GM19351 (cell line): Measurements from ENCODE around the gene GRAMD1A.
"Not testable (repeated sequence)": the region's sequence is repeated elsewhere in the genome, so short reads cannot be mapped to it uniquely, and the experiment has no call there.

Source experiments
- ATAC-seq: cut with Tn5 transposase; IDR thresholded peaks from one replicate; pipeline ENCODE4 v1.9.1; 2021; ENCODE audit warnings: mild to moderate bottlenecking, moderate library complexity; ENCODE audit not compliant: unreplicated experiment

GRAMD1A gene

DNA sequence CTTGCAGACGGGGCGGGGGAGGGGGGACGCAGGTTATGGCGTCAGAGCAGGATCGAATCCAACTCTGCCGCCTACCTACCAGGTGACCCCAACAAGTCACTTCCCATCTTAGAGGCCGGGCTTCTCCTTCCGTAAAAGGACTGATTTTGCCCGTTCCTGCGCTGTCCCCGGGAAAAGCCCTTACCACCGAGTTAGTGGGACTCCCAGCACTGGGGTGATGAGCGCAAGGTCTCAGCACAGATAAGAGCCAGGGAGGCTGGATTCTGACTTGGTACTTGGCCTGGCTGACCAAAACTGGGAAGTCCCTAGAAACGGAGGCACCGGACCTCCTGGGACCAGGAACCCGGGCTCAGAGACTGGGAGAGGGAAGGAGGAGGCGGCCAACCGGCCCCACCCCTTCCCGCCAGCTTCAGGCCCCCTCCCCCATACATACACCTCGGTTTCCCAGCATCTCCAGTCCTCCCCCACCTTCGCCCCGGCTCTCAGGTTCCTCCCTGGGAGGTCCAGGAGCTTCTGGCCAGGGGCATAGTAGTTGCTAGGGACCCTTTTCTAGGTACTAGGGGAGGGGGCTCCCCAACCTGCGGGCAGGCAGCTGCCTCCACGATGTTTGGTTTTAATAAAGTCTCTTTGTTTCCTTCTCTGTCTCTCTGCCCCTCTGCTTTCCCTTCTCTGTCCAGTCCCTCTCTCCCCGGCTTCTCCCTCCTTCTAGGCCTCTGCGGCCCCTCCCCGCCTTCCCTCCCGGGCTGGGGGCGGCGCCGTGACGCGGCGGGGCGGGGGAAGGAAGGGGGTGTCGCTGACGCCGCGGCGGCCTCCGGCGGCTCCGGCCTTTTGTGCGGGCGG lies at the start of gene GRAMD1A:
TSS of gene GRAMD1A (plus strand) at position 826 of the 840 bp plus-strand sequence. CDS start 156 bp downstream, outside the sequence.
- ATAC-seq = peak; percentile 56

DNA sequence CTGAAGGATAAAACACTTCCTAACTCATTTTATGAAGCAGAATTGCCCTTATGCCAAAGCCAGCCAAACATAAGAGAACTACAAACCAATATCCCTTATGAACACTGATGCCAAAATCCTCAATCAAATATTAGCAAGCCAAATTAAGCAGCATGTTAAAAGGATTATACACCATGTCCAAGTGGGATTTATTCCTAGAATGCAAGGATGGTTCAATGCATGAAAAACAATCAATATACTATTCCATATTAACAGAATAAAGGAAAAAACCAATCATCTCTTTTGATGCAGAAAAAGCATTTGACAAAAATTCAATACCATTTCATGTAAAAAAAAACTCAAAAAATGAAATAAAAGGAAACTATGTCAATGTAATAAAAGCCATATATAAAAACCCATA lies 47.0 kb upstream of the GRAMD1A start:
- no peak for ATAC-seq

DNA sequence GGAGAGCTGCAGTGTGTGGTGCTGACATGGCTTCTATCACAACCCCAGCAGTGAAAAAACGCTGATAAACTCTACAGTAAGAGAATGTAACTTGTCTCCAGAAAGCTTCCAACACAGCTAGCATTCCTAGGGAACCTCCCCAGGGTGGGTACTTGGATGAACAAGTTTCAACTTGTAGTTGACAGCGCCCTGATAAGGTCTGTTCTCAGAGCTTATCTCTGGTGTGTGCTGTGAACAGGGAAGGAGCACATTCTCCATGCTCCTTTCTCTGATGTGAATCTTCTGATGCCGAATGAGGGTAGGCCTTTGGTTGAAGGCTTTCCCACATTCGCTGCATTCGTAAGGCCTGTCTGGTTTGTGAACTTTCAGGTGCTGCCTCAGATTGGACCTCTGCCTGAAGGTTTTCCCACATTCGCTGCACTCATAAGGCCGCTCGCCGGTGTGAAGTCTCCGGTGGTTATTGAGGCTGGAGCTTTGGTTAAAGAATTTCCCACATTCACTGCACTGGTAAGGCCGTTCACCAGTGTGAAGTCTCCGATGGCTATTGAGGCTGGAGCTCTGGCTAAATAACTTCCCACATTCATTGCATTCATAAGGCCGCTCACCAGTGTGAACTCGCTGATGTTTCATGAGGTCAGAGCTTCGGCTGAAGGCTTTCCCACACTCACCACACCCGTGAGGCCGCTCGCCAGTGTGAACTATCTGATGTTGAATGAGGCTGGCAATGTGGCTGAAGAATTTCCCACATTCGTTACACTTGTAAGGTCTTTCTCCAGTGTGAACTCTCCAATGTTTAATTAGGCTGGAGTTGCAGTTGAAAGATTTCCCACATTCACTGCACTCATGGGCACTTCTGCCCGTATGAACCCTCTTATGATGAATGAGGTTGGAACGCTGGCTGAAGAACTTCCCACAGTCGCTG lies 42.0 kb upstream of the GRAMD1A start:
- ATAC-seq = no peak

DNA sequence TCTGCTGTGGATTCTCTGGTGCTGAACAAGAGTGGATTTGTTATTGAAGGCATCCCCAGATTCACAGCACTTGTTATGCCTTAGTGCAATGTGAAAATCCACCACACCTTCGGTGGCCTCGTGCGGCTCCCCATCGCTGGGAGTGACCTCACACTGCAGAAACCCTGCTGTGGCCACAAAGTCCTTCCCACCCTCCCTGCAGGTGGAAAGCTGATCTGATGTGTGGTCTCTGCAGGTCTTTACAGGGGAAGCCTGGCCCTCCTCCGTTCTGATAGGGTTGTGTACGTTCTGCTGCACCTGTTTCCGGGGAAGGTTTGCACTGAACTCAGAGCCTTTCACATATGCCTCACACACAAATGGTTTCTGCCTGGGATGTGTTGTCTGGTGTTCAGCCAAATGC lies 41.1 kb upstream of the GRAMD1A start:
- ATAC-seq = no peak

DNA sequence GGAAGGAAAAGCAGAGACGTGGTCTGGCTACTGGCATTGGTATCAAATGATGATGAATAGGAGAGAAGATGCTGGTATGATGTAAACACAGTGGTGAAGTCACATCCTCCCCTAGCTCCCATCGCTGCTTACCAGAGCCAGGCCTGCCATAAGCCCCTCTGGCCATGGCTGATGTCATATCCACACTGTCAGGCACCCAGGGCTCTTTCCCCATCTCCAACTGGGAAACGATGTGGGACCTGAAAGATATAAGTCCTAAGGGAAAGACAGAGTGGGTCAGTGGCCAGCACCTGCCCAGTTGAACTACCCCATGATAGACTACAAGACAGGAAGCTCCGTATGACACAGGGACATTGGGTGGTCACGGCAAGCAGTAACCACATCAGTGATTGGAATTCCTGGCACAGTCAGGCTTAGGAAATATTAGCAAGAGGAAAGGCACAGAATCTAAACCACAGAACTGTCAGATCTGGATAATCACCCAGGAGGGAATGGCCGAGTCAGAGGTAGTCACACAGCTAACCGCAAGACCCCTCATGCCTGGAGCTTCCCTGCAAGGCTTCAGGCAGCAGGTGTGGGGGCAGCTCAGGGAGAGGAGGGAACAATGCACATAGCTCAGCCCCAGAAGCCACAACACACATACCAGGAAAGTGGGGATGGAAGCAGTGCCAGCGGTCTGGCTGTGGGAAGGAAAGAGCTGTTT lies 39.9 kb upstream of the GRAMD1A start:
- ATAC-seq = no peak

DNA sequence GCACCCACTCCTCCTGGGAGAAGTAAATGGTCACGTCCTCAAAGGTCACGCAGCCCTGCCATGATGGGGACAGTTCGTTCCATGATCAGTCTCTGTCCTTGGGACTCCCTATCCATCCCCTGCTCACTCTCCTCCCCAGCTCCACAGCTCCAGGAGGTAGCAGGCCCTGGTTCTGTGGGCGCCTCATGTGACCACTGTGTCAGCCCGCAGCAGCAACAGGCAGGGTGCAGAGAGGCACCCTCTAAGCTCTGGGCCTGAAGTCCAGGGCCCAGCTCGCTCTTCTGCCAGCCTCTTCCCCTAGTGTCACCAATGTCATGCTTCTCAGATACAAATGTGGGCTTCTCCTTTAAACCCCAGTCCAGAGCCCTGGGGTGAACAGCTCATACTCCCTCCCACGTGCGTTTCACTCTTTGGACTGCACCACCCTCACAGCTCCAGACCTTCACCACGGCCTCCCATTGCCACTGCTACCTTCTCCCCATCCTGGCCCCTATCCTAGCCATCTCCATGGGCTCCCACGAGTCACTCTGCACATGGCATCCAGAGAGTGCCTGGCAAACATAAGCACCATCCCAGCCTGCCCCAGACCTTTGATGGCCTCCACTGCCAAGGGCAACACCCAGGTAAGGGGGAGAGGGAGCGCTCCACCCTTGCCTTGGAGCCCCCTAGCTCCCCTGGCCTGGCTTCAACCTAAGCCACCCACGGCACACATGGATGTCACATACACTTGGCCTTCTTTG lies 39.0 kb upstream of the GRAMD1A start:
- no peak for ATAC-seq

DNA sequence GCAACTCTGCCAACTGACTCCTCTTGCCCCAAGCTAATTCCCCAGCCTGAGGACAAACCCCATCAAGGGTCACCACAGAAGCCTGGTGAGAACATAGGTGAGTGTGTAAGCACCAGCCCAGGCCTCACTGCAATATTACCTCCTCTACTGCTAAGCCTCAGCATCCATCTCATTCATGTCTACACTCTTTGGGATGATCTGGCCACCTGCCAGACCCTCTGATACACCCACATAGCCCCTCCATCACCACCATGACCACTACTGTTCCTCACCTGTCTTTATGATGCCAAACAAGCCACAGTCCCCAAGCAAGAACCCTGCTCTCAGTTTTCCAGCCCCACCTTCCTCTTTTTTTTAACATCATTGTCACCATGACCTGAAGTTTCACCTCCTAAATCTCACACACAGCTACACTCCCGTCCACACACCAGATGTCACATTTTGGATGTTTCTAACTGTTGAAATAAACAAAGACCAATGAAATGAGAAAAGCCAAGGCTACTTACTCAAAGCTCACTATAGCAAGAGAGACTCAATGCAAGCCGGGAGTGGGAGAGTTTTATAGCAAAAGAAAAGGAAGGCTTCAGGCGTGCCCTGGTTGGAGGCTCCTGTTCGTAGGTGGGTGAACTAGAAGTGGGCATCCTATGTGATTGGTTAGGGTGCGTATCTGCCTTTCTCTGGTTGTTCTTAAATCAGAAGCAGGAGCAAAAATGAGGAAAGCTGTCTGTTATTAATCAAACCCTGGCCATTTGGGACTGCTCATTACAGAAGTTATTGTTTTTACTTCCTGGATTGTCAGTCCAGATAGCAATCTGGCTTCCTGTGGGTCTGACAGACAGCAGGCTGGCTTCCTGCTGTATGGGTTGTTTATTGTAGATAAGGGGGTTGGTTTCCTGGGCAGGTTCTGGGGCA lies 38.1 kb upstream of the GRAMD1A start:
- ATAC-seq = no peak

DNA sequence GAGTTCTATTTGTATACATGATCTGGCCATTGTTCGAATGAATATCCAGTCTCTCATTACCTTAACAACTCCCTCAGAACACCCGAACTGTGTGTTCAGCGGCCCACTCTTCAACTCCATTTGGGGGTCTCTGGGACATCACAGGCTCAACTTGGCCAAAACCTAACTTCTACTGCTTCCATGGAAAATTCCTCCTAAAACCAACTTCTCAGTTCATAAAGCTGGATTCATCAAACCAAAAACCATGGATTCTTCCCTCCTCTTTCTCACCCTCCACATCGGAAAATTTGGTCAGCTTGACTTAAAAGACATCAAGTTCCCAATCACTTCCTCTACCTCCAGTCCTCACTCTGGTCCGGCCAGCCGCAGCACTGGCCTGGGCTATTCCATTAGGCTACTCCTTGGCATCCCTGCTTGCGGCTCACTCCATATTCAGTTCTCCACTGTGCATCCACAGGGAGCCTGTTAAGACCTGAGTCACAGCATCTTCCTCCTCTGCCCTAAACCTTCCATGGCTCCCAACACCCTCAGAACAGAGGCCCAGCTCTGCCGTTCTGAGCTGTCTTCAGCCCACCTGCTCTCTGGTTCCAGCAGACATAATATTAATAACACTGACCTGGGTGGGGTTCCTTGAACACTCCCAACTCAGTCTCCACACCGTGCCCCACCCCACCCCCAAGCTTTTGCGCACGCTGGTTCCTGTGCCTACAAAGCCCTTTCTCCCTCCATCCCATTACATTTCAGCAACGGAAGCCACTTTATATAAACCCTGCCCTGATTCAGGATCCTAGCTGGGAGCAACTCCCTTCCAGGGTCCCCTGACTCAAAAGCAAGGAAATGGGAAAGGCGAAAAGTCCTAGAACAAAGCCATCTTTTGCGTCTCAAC lies 37.2 kb upstream of the GRAMD1A start:
- ATAC-seq = no peak

DNA sequence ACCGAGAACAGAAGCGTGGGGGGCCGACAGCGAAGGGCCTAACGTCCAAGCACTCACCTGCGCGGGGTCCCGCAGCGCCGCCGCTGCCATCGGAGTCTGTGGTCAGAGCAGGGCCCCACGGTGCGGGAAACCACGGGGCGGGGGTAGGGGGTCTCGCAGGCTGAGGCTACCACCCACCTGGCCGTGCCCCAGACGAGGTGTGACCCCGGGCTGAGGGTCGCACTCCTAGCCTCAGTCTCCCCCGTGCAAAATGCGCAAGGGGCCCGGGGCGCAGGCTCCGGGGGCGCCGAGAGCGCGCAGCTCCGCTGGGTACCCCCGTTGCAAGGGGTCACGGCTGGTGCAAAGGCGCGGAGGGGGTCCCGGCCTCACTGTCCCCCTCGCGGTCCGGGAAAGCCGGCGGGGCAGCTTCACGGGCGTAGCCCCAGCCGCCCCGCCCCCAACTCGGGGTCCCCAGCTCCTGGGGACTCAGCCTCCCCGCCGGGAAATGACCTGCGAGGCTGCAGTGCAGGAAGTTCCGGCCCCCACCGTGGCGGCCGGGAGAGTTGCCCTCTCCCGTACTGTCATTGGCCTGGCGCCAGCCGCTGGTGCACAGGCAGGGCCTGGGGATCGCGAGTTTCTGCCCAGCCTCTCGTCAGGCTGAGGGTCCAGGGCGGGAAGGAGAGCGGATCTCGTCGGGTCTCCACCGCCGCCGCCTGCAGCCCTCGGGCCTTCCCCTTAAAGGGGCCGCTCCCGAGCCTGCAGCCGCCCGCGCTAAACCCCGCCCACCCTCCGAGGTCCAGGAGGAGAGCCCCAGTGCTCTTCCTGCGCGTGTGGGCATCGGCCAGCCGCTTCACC lies 36.3 kb upstream of the GRAMD1A start, which contains the start of gene ZNF792:
TSS of gene ZNF792 (minus strand) at position 657 of the 834 bp plus-strand sequence. CDS start at position 90, 567 bp downstream.
- peak; percentile 73 for ATAC-seq

DNA sequence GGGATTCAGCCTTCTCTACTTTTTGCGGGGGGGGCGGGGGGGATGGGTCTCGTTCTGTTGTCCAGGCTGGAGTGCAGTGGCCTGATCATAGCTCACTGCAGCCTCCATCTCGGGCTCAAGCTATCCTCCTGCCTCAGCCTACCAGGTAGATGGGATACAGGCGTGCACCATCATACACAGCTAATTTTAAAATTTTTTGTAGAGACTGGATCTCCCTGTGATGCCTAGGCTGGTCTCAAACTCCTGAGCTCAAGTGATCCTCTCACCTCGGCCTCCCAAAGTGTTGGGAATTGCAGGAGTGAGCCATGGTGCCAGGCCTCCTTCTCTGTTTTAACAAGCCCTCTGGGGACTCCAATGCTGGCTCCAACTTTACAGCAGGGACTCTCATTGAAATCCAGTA lies 35.5 kb upstream of the GRAMD1A start:
- no peak for ATAC-seq

DNA sequence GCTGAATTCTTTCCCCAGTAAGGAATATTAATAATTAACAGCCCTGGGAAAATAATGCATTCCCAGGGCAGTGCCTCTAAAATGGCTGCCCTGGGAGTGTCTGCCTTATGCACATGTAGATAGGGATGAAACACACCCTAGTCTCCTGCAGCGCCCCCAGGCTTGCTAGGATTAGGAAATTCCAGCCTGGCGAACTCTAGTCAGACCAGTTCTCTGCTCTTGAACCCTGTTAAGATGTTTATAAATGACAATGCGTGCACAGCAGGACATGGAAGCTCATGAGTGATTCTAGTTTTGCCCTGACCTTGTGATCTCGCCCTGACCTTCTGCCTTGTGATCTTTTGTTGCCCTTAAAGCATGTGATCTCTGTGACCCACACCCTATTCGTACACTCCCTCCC lies 34.6 kb upstream of the GRAMD1A start:
- ATAC-seq = not testable (repeated sequence)

DNA sequence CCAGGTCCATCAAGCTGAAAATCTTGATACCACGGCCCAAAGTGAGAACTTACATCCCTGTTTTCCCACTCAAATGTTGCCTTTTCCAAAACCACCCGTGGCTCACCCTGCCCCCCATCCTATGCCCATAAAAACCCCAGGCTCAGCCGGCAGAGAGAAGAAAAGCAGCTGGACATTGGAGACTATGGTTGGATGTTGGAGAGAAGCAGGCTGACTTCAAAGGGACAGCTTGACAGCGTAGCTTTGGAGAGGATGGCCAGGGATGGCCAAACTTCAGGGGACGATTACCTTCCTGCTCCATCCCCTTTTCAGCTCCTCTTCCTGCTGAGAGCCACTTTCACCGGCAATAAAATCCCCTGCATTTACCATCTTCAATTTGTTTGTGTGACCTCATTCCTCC lies 32.6 kb upstream of the GRAMD1A start:
- no peak for ATAC-seq

DNA sequence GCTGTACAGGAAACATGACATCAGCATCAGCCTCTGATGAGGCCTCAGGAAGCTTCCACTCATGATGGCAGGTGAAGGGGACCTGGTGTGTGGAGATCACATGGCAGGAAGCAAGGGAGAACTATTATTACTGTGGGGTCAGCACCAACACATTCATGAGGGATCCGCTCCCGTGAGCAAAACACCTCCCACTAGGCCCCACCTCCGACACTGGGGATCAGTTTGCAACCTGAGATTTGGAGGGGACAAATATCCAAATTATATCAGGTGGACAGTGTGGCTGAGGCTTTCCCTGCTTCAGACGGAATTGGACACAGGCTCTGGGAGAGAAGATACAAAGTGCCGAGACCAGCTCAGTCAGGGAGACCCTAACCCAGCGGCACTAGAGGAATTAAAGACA lies 30.4 kb upstream of the GRAMD1A start:
- no peak for ATAC-seq

DNA sequence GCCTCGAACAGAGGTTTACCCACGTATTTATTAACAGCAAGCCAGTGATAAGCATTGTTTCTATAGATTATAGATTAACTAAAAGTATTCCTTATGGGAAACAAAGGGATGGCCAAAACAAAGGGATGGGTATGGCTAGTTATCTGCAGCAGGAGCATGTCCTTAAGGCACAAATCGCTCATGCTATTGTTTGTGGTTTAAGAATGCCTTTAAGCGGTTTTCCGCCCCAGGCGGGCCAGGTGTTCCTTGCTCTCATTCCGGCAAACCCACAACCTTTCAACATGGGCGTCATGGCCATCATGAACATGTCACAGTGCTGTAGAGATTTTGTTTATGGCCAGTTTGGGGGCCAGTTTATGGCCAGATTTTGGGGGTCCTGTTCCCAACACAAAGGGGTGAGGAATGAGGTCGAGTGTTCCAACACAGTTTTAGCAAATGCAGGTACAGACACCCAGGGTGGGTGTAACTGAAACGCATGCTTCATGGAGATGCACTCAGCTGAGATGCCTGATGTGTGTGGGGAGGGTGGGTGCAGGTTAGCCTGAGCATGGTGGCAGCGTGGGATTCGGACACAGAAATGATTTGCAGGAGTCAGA lies 29.8 kb upstream of the GRAMD1A start:
- ATAC-seq = not testable (repeated sequence)

DNA sequence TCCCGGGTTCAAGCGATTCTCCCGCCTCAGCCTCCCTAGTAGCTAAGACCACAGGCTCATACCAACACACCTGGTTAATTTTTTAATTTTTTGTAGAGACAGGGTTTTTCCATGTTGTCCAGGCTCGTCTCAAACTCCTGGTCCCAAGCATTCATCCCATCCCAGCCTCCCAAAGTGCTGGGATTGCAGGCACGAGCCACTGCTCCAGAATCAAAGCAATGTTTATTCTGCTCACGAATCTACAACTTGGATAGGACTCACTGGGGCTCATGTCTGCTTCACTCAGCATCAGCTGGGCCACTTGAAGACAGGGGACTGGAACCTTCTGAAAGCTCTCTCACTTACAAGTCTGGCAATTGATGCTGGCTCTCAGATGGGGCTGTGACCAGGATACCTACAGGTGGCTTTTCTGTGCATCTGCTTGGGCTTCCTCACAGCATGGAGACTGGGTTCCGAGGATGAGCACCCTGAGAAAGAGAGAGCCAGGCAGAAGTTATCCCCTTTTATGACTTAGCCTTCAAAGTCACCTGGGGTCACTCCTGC lies 27.9 kb upstream of the GRAMD1A start:
- no peak for ATAC-seq

DNA sequence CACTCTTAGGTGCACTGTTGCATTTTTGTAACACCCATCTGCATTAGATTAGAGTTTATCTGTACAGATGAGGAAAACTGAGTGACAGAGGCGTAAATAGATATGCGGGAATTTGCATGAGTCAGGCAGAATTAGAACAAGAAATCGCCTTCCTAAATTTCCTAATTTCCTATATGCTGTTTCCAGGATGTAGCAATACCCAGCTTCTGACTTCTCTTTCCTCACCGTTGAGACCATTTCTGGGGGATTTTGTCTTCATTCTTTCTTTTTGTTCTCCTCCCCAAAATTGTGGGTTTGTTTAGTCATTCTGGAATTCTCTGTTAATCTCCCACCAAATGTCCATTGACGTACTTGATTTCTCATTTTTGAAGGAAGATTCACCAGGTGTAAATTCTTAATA lies 25.5 kb upstream of the GRAMD1A start:
- ATAC-seq = no peak

DNA sequence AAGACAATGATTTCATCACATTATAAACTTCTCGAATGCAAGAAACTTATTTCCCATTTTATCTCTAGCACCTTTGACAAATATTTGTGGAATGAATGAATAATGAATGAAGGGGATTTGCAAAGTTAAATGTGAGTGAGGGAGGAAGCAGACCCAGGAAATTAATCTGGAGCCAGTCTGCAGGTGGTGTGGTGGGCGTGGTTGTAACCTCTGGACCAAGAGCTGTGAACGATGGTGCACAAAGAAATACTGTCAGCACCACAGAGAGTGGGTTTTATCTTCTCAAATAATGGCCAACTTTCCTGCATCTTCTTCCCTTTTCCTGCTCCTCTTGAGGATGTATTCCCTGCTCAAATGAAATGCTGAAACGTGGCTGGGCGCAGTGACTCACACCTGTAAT lies 25.1 kb upstream of the GRAMD1A start:
- no peak for ATAC-seq
